ENCODE results near the gene APBA3.

Gene APBA3

DNA sequence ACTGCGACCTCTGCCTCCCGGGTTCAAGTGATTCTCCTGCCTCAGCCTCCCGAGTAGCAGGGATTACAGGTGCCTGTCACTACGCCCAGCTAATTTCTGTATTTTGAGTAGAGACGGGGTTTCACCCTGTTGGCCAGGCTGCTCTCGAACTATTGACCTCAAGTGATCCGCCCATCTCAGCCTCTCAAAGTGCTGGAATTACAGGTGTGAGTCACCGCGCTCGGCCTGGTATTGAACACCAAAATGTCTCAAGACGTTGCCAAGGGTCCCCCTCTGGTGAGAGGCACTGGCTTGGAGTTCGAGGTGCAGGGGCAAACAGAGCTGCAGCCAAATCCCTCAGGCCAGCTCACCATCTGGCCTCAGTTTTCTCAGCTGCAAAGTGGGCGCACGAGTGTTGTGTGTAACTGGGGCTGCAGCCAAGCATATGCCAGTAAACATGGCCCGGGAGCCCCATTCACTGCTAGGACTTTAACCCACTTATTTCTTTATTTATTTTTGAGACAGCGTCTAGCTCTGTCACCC, 45.3 kb downstream of the APBA3 start:
- Histone ChIP-seq H3K4me1 (peaks cover 0 to 14% (median 8%) of the 10 kb centered on the region in 4 donors), H3K9me3 (no peaks in the 10 kb centered on the region), H3K27ac (no peak overlapping the region), H3K4me3 (no peak overlapping the region), H3K36me3 (no peaks in the 10 kb centered on the region), H3K27me3 (peaks cover 2 to 47% of the 10 kb centered on the region in 2 donors)
- intact Hi-C loops (cut with DNase I; ENCODE audit: low total_unique reads), result no loop called here
- TF ChIP-seq, protein P1, sequence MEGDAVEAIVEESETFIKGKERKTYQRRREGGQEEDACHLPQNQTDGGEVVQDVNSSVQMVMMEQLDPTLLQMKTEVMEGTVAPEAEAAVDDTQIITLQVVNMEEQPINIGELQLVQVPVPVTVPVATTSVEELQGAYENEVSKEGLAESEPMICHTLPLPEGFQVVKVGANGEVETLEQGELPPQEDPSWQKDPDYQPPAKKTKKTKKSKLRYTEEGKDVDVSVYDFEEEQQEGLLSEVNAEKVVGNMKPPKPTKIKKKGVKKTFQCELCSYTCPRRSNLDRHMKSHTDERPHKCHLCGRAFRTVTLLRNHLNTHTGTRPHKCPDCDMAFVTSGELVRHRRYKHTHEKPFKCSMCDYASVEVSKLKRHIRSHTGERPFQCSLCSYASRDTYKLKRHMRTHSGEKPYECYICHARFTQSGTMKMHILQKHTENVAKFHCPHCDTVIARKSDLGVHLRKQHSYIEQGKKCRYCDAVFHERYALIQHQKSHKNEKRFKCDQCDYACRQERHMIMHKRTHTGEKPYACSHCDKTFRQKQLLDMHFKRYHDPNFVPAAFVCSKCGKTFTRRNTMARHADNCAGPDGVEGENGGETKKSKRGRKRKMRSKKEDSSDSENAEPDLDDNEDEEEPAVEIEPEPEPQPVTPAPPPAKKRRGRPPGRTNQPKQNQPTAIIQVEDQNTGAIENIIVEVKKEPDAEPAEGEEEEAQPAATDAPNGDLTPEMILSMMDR (IDR thresholded peaks at IDR 0.05), result no peak
- DNase-seq, result no peak

DNA sequence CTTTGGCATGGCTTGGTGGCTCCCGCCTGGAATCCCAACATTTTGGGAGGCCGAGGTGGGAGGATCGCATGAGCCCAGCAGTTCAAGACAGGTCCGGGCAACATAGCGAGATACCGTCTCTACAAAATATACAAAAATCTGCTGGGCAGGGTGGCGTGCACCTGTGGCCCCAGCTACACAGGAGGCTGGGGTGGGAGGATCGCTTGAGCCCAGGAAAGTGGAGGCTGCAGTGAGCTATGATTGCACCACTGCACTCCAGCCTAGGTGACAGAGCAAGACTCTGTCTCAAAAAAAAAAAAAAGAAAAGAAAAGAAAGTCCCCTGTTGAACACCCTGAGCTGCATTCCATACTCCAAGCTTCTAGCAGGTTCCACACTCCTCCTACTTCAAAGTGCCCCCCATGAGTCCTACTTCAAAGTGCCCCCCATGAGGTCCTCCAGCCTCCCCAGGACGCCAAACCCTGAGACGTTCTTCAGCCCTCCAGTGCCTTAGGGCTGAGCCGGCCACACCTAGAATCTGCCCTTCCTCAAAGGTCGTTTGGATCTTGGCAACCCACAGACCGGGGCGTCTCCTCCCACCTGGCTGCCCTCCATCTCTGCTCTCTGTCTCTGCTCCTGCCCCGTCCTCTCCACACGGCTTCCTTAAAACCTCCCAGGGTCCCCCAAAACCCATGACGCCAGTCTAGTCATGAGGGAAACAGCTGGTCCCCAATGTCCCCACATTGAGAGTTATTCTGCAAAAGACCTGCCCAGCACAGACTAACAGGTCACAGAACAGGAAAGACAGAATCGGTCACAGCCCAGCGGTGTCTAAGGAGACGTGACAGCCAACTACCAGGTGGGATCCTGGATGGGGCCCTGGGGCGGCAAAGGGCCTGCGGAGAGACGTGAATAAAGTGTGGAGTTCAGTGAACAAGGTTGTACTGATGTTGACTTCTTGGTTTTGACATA, 48.6 kb downstream of the APBA3 start:
- no peak overlapping the region for H3K27ac ChIP-seq
- intact Hi-C loops (cut with DNase I; ENCODE audit: low total_unique reads), result no loop called here
- no peak for DNase-seq

DNA sequence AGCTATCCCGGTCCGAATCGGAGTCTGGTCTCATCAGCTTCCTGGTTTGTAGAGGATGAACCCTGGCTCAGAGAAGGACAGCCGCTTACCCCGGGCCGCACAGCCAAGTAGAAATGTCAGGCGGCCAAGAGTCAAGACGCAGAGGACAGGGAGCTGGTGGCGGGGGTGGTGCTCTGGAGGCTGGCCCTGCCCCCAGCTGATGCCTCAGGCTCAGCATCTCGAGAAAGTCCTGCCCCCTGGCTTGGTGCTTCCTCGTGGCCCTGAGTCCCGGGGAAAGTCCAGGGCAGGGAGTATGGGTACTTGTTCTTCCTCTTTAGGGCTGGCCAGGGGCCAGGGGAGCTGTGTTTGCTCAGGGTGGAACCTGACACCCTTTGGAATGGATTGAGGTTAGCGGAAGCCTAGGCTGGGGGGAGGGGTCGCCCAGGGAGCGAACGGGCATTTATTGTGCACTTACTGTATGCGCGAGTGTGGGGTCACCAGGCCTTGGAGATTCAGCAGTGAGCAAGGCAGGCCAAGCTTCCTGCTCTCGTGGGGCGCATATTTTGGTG, 51.2 kb downstream of the APBA3 start:
- Histone ChIP-seq H3K27me3 (peaks cover 0 to 39% of the 10 kb centered on the region in 2 donors), H3K4me1 (no peaks in the 10 kb centered on the region), H3K4me3 (no peak overlapping the region), H3K9me3 (no peaks in the 10 kb centered on the region), H3K27ac (no peak overlapping the region), H3K36me3 (no peaks in the 10 kb centered on the region)
- intact Hi-C loops (cut with DNase I; ENCODE audit: low total_unique reads), result no loop called here
- DNase-seq, result peak; percentile 75 to 77
- TF ChIP-seq, protein P1 (IDR thresholded peaks at IDR 0.05), result no peak

More for the DNA sequence above, 48.6 kb downstream of the APBA3 start:
- Histone ChIP-seq H3K36me3 (no peaks in the 10 kb centered on the region), H3K4me3 (no peak overlapping the region), H3K27me3 (peaks cover 0 to 39% of the 10 kb centered on the region in 2 donors), H3K9me3 (no peaks in the 10 kb centered on the region), H3K4me1 (no peaks in the 10 kb centered on the region)
- TF ChIP-seq, protein P1 (IDR thresholded peaks at IDR 0.05), result no peak

DNA sequence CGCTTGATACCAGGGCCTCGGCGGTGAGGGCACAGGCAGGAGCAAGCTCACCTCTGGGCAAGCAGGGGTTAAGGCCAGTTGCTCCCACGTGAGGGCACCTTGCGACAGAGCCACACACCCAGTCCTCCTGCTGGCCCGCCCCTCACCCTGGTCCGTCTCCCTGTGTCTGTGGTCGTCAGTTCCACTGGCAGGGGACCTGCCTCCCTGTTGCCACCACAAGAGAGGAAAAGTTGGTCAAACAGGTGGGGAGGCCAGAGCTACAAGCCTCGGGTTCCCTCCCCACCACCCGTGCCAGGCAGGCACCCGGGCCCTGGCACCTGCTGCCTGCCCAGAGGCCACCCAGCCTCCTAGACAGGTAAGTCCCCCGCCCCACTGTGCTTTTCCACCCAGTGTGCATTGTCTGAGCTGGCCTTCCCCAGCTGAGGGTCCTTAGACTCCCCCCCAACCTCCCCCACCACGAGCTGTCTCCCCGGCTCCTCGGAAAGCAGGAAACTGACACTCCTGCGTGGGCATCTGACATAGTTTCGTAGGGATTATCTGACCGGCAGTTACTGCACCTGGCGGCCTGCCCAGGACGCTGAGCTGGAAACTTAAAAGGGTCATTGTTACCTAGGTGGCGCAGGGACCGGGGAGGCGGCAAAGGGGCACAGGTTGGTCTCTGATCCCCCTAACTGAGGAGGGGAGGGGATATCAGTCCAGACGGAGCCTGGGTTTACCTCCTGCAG, 53.1 kb downstream of the APBA3 start, which contains the start of gene TJP3:
Gene TJP3 (plus strand): TSS at position 178 of the 725 bp plus-strand sequence. CDS start 20,049 bp downstream, outside the sequence.
- TF ChIP-seq, protein P1 (IDR thresholded peaks at IDR 0.05), result no peak
- no peaks in the 10 kb centered on the region for H3K9me3 ChIP-seq
- H3K36me3 ChIP-seq, result no peaks in the 10 kb centered on the region
- DNase-seq, result no peak
- peaks cover 0 to 47% of the 10 kb centered on the region in 2 donors for H3K27me3 ChIP-seq
- no peak within 1 kb of the TSS for H3K4me3 ChIP-seq
- intact Hi-C loops (cut with DNase I; ENCODE audit: low total_unique reads), result loop anchor here (5.0 kb wide), 1 partner anchor 166 kb away; no protein-coding TSS in a partner anchor
- H3K27ac ChIP-seq, result no peak within 1 kb of the TSS
- no peaks in the 10 kb centered on the region for H3K4me1 ChIP-seq

DNA sequence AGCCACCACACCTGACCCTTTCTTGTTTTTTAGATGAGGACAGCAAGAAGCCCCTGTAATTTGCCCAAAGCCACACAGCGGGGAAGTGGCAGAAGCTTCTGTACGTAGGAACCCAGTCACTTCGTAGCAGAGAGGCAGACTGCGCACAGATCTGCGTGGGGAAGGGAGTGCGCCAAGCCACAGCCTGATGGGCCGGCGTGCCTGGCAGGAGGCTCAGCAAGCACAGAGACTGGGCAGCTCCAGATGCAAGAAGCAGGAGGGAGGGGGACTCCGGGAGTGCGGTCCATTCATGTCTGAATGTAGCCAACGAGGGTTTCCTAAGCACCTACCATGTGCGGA, 53.7 kb downstream of the APBA3 start:
- TF ChIP-seq, protein P1 (IDR thresholded peaks at IDR 0.05), result no peak
- no peak overlapping the region for H3K27ac ChIP-seq
- intact Hi-C loops (cut with DNase I; ENCODE audit: low total_unique reads), result loop anchor here (5.0 kb wide), 1 partner anchor 166 kb away; no protein-coding TSS in a partner anchor
- H3K9me3 ChIP-seq, result no peaks in the 10 kb centered on the region
- H3K27me3 ChIP-seq, result peaks cover 0 to 47% of the 10 kb centered on the region in 2 donors
- H3K4me1 ChIP-seq, result no peaks in the 10 kb centered on the region
- no peak overlapping the region for H3K4me3 ChIP-seq
- no peaks in the 10 kb centered on the region for H3K36me3 ChIP-seq
- DNase-seq, result no peak

Data from tibial artery (tissue), 4 donors.